Fibroblast of lung (primary cell): ENCODE data around the gene SRSF11.

Source experiments
- EZH2 ChIP-seq: IDR thresholded peaks from 2 replicates; pipeline ENCODE4 v1.5.1; 2012; ENCODE audit warnings: low read length, control low read depth, mild to moderate bottlenecking; ENCODE audit errors: missing control alignments
- TF ChIP-seq, protein P1 (sequence below), 2 donors: IDR thresholded peaks in 1 of 2; conservative IDR thresholded peaks in 1 of 2; 1 replicate in 1 of 2; 2 replicates in 1 of 2; pipeline ENCODE4 v1.5.1; 2011 to 2012; ENCODE audit warnings: low read length in 2 of 2, control low read depth in 1 of 2, inconsistent platforms in 1 of 2, low read depth in 1 of 2, mild to moderate bottlenecking in 1 of 2

DNA sequence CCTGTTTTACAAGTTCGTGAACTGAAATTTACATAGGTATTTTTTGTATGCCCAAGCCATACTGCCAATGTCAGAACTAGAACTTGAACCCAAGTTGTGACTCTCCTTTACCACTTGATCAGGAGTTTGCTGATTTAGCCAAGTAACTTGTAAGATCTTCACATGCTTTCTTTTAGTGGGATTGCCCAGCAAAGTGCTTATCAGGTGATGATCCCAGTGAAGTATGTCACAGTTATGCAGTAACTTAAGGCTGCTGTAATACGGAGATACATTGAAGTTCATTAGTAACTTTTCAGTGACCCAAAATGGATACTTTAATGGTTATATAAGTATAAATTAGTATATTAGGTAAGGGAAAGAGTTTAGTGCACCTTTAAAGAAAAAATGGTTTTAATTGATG lies 3.8 kb downstream of the SRSF11 start:
- TF ChIP-seq, protein P1, sequence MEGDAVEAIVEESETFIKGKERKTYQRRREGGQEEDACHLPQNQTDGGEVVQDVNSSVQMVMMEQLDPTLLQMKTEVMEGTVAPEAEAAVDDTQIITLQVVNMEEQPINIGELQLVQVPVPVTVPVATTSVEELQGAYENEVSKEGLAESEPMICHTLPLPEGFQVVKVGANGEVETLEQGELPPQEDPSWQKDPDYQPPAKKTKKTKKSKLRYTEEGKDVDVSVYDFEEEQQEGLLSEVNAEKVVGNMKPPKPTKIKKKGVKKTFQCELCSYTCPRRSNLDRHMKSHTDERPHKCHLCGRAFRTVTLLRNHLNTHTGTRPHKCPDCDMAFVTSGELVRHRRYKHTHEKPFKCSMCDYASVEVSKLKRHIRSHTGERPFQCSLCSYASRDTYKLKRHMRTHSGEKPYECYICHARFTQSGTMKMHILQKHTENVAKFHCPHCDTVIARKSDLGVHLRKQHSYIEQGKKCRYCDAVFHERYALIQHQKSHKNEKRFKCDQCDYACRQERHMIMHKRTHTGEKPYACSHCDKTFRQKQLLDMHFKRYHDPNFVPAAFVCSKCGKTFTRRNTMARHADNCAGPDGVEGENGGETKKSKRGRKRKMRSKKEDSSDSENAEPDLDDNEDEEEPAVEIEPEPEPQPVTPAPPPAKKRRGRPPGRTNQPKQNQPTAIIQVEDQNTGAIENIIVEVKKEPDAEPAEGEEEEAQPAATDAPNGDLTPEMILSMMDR (conservative IDR thresholded peaks at IDR 0.05 in 1 of 2, IDR thresholded peaks at IDR 0.05 in 1 of 2; ENCODE audit: low read depth in 1 of 2, low read length in 2 of 2): no peak
- no peak for TF ChIP-seq EZH2
